Body of pancreas (tissue), 4 donors: ENCODE measurements around the gene HLA-DPA1. TPM values are rescaled to one million over a fixed set of nuclear protein-coding genes. Genes with fewer than 3 reads are reported as not detected.
A peak's percentile ranks its signal among the peaks of the same experiment; 100 is the strongest.

ENCODE experiments used
- ATAC-seq: fragments of 150-250 bp; one replicate; pipeline ENCODE4 v1.9.1; 2016
- DNase-seq, 4 donors: peaks; one replicate each; pipeline ENCODE4 v3.0.0-alpha.2; 2019
- H3K27ac ChIP-seq, 4 donors: fragments of 200-600 bp; sonication (generic); 1 replicate in 3 of 4; 2 replicates in 1 of 4; pipeline versions ENCODE4 v1.5.1 to v1.6.1; 2016 to 2019; ENCODE audit warnings: mild to moderate bottlenecking in 1 of 4, mixed read lengths in 1 of 4, moderate library complexity in 1 of 4
- H3K27me3 ChIP-seq, 2 donors: fragments of 200-600 bp; sonication (generic); one replicate each; pipeline ENCODE4 v1.6.0; 2016; ENCODE audit warnings: mild to moderate bottlenecking in 1 of 2
- H3K36me3 ChIP-seq, 2 donors: fragments of 200-600 bp; sonication (generic); replicated peaks in 1 of 2; 2 replicates each; pipeline ENCODE4 v1.5.1; 2016; ENCODE audit warnings: low read depth in 2 of 2; ENCODE audit not compliant: insufficient read depth in 1 of 2
- H3K4me1 ChIP-seq: fragments of 200-600 bp; sonication (generic); one replicate; pipeline ENCODE4 v1.6.0; 2016
- H3K4me3 ChIP-seq, 2 donors: fragments of 200-600 bp; sonication (generic); 1 replicate in 1 of 2; 2 replicates in 1 of 2; pipeline ENCODE4 v1.5.1; 2016 to 2019
- H3K9me3 ChIP-seq, 3 donors: fragments of 200-600 bp; sonication (generic); 1 replicate in 2 of 3; 2 replicates in 1 of 3; pipeline ENCODE4 v1.5.1; 2016
- POLR2A ChIP-seq, 3 donors: fragments of 450-650 bp; IDR thresholded peaks; one replicate each; pipeline ENCODE4 v1.6.1; 2016; ENCODE audit warnings: antibody characterized with exemption in 3 of 3, mild to moderate bottlenecking in 2 of 3
- WGBS, 2 donors: methylation state at CpG; one replicate each; pipeline ENCODE4 v1.1.5; 2017; 5-methylcytosine and 5-hydroxymethylcytosine counted together
- intact Hi-C: fragments of 100-400 bp; cut with DNase I; formaldehyde crosslinking; loops from one replicate; pipeline ENCODE4 v1.15.1; 2023
- total RNA-seq, 2 donors: library from RNA; depleted of rRNA; stranded (reverse); fragments of >200 nt; gene quantifications; one replicate each; pipeline ENCODE4 v1.1.0, GENCODE V29; 2016
- TF ChIP-seq, protein P1 (sequence below), 7 experiments: fragments of 450-650 bp in 4 of 7; fragments of 200-600 bp in 3 of 7; sonication (generic) in 3 of 7; IDR thresholded peaks; one replicate each; pipeline ENCODE4 v1.5.1; 2016 to 2019; ENCODE audit warnings: antibody characterized with exemption in 7 of 7

The HLA-DPA1 gene
- total RNA-seq, 2 donors from 2014 or later, result 10.5 to 81.7 TPM

DNA sequence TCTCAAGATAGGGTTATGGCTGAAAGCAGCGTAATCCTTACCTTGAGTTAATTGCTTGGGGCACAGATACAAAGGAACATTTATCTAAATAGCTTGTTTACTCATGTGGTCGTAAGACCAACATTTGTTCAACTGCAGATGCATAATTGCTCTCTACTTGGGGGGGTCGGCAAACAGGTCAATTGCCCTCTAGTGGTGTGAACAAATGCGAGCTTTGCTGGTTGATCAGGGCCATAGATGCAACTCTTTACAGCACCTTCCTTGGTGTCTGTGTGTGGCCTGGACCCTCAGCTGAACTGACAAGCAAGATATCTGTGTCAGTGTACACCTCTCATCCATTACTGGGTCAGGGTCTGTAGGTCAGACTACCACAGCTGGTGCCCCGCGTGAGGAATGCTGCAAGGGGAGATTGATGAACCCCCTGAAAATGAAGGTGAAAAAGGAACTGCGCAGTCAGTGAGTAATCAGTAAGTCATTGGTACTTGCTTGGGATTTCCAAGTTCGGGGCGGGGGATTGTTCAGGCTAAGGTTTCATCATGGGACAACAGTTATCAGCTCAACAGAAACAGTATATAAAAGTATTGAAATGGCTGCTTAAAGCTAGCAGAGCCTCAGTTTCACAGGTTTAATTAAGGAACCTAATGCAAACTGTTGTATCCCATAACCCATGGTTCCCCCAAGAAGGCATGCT lies 24.0 kb downstream of the HLA-DPA1 start:
- no peaks in the 10 kb centered on the region for H3K36me3 ChIP-seq
- no peak overlapping the region for H3K27ac ChIP-seq
- intact Hi-C loops, result no loop called here
- no peaks in the 10 kb centered on the region for H3K27me3 ChIP-seq
- no peaks in the 10 kb centered on the region for H3K9me3 ChIP-seq
- H3K4me1 ChIP-seq, result no peaks in the 10 kb centered on the region
- DNase-seq (no peak), ATAC-seq (no peak)
- no peak overlapping the region for H3K4me3 ChIP-seq
- 56 to 67% methylated on average over 9 of the region's 9 CpGs for WGBS, 2 donors
- TF ChIP-seq, protein P1, sequence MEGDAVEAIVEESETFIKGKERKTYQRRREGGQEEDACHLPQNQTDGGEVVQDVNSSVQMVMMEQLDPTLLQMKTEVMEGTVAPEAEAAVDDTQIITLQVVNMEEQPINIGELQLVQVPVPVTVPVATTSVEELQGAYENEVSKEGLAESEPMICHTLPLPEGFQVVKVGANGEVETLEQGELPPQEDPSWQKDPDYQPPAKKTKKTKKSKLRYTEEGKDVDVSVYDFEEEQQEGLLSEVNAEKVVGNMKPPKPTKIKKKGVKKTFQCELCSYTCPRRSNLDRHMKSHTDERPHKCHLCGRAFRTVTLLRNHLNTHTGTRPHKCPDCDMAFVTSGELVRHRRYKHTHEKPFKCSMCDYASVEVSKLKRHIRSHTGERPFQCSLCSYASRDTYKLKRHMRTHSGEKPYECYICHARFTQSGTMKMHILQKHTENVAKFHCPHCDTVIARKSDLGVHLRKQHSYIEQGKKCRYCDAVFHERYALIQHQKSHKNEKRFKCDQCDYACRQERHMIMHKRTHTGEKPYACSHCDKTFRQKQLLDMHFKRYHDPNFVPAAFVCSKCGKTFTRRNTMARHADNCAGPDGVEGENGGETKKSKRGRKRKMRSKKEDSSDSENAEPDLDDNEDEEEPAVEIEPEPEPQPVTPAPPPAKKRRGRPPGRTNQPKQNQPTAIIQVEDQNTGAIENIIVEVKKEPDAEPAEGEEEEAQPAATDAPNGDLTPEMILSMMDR (IDR thresholded peaks at IDR 0.05), result no peak
- TF ChIP-seq POLR2A (IDR thresholded peaks at IDR 0.05), result no peak

DNA sequence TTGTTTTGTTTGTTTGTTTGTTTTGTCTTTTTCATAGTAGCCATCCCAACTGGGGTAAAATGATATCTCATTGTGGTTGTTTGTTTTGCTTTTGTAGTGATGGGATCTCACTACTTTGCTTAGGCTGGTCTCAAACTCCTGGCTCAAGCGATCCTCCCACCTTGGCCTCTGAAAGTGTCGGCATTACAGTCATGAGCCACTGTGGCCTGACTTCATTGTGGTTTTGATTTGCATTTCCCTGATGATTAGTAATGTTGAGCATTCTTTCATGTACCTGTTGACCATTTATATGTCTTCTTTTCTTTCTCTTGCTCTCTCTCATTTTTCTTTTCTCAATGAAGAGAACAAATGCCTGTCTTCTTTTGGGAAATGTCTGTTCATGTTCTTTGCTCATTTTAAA lies 33.3 kb downstream of the HLA-DPA1 start:
- no peak for TF ChIP-seq POLR2A (IDR thresholded peaks at IDR 0.05)
- TF ChIP-seq, protein P1 (IDR thresholded peaks at IDR 0.05), result no peak
- no peaks in the 10 kb centered on the region for H3K9me3 ChIP-seq
- intact Hi-C loops, result no loop called here
- no peak for ATAC-seq
- DNase-seq, result no peak
- no peak overlapping the region for H3K4me3 ChIP-seq
- H3K36me3 ChIP-seq, result no peaks in the 10 kb centered on the region
- 87 to 93% methylated on average over 2 of the region's 2 CpGs for WGBS, 2 donors
- no peaks in the 10 kb centered on the region for H3K27me3 ChIP-seq
- H3K4me1 ChIP-seq, result no peaks in the 10 kb centered on the region
- H3K27ac ChIP-seq, result no peak overlapping the region

DNA sequence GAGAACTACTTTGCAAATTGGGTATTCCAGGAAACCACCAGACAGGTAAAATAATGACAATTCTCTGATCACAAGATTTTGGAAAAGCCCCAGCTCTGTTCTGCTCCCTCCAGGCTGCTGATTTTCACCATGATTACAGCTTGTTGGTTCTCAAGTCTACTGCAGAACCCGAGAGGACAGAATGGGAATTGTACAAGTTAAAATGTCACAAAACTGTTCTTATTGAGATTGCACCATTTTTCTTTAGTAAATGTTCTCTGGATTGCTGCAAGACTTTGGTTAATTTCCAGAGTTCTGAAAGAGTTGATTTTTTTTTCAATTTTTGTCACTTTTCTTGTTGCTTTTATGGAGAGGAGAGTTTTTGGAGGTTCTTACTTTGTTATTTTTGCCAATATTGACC lies 36.9 kb downstream of the HLA-DPA1 start:
- no peak for TF ChIP-seq POLR2A (IDR thresholded peaks at IDR 0.05)
- TF ChIP-seq, protein P1 (IDR thresholded peaks at IDR 0.05), result no peak
- DNase-seq, result no peak
- no peak for ATAC-seq
- Histone ChIP-seq H3K27me3 (no peaks in the 10 kb centered on the region), H3K27ac (no peak overlapping the region), H3K4me1 (no peaks in the 10 kb centered on the region), H3K9me3 (no peaks in the 10 kb centered on the region), H3K4me3 (no peak overlapping the region), H3K36me3 (no peaks in the 10 kb centered on the region)
- intact Hi-C loops, result no loop called here
- 42 to 53% methylated on average over 1 of the region's 1 CpG for WGBS, 2 donors

DNA sequence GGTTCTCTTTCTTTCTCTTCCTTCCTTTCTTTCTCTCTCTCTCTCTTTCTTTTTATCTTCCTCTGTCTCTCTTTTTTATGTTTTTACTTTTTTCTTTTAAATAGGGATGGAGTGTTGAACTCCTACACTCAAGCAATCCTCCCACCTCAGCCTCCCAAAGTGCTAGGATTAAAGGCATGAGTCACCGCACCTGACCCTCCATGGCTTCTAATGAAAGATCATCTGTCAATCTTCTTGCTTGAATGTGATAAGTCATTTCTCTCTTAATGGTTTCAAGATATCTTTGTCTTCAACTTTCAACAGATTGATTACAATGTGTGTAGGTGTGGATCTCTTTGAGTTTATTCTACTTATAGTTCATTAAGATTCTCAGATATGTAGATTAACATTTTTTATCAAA lies 38.9 kb downstream of the HLA-DPA1 start:
- no peaks in the 10 kb centered on the region for H3K4me1 ChIP-seq
- H3K9me3 ChIP-seq, result no peaks in the 10 kb centered on the region
- ATAC-seq (no peak), DNase-seq (no peak)
- H3K27ac ChIP-seq, result no peak overlapping the region
- H3K36me3 ChIP-seq, result no peaks in the 10 kb centered on the region
- no peak overlapping the region for H3K4me3 ChIP-seq
- TF ChIP-seq, protein P1 (IDR thresholded peaks at IDR 0.05), result no peak
- TF ChIP-seq POLR2A (IDR thresholded peaks at IDR 0.05), result no peak
- WGBS, 2 donors, result 86 to 100% methylated on average over 1 of the region's 1 CpG
- no peaks in the 10 kb centered on the region for H3K27me3 ChIP-seq
- intact Hi-C loops, result no loop called here

DNA sequence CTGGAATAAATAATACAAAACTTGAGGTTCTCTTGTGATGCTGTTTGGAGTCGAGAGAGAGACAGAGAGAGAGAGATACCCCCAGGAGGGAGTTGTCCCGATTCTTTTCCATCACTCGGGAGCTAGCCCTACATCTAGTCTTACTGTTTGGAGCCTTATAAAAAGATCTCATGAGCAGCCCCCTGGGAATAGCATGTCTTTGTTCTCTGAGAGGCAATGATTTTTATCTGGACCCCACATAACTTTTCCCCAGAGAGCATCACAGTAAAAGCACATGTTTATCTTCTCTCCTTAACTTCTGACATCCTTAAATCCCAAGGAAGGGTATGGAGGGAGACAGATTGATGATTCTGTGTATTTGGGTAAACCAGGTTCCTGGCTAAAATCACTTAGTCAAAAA lies 43.2 kb downstream of the HLA-DPA1 start:
- Histone ChIP-seq H3K4me3 (no peak overlapping the region), H3K27me3 (no peaks in the 10 kb centered on the region), H3K36me3 (no peaks in the 10 kb centered on the region), H3K9me3 (no peaks in the 10 kb centered on the region), H3K4me1 (no peaks in the 10 kb centered on the region), H3K27ac (peak overlapping the region in 2 of 4 donors; percentile 58 to 69)
- DNase-seq (no peak), ATAC-seq (no peak)
- intact Hi-C loops, result no loop called here
- TF ChIP-seq, protein P1 (IDR thresholded peaks at IDR 0.05), result no peak
- TF ChIP-seq POLR2A (IDR thresholded peaks at IDR 0.05), result no peak
- WGBS, 2 donors, result 41 to 49% methylated on average over 3 of the region's 3 CpGs
